ENCODE data around the gene NFATC3. TPM values are rescaled to one million over a fixed set of nuclear protein-coding genes. Genes with fewer than 3 reads are reported as not detected.

NFATC3 gene
- polyA plus RNA-seq, 1 experiment: 16.7 TPM

DNA sequence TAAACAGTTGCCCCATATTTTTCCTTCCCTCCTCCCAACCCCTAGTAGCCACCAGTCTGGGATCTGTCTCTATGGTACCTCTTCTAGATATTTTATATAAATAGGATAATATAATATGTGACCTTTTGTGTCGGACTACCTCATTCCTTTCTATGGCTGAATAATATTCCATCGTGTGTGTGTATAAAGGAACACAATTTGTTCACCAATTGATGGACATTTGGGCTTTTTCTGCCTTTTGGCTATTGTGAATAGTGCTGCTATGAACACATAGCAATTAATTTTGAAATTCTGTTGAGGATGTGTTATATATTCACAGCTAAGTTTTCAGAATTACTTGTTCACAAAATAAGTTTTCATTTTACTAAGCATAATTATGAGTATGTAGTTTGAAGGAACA is 2.5 kb downstream of the NFATC3 start:
- H3K4me3 ChIP-seq (ENCODE audit: low read depth, low read length): no peak overlapping the region
- no peak for DNase-seq (ENCODE audit: low read depth, low spot score)
- H3K9me3 ChIP-seq (ENCODE audit: control insufficient read depth, insufficient read depth, low read length): no peaks in the 10 kb centered on the region
- CTCF ChIA-PET: interaction anchor here (0.6 kb wide), 2 partner anchors 14 to 22 kb away, joined by 3 to 4 read pairs; no protein-coding TSS in a partner anchor
- TF ChIP-seq, protein P1, sequence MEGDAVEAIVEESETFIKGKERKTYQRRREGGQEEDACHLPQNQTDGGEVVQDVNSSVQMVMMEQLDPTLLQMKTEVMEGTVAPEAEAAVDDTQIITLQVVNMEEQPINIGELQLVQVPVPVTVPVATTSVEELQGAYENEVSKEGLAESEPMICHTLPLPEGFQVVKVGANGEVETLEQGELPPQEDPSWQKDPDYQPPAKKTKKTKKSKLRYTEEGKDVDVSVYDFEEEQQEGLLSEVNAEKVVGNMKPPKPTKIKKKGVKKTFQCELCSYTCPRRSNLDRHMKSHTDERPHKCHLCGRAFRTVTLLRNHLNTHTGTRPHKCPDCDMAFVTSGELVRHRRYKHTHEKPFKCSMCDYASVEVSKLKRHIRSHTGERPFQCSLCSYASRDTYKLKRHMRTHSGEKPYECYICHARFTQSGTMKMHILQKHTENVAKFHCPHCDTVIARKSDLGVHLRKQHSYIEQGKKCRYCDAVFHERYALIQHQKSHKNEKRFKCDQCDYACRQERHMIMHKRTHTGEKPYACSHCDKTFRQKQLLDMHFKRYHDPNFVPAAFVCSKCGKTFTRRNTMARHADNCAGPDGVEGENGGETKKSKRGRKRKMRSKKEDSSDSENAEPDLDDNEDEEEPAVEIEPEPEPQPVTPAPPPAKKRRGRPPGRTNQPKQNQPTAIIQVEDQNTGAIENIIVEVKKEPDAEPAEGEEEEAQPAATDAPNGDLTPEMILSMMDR (IDR thresholded peaks at IDR 0.05; ENCODE audit: low read depth, low read length): no peak
- POLR2A ChIA-PET: no interaction called here
- H3K27ac ChIP-seq (ENCODE audit: low read depth, low read length): no peak overlapping the region
- H3K27me3 ChIP-seq (ENCODE audit: control insufficient read depth, insufficient read depth, low read length): no peaks in the 10 kb centered on the region

DNA sequence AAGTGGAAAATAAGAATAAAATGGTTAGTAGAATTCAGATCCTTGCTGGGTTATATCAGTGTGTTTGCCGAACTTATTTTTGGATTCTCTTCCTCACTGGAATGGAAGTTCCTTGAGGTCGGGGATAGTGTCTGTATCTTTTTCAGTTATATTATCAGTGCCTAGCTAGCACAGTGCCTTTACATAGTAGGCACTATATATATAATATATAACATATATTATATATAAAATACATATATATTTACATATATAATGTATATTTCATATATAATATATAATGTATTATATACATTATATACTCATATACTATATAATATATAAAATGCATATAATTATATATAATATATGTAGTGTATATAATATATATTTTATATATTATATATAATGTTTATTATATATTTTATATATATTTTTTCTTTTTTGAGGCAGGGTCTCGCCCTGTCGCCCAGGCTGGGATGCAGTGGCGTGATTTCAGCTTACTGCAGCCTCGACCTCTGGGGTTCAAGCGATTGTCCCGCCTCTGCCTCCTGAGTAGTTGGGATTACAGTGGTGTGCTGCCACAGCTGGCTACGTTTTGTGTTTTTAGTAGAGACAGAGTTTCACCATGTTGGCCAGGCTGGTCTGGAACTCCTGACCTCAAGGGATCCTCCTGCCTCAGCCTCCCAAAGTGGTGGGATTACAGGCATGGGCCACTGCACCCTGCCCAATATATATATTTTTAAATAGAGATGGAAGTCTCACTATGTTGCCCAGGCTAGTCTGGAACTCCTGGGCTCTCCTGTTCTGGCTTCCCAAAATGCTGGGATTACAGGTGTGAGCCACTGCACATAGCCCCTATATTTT is 3.2 kb downstream of the NFATC3 start:
- TF ChIP-seq, protein P1 (IDR thresholded peaks at IDR 0.05; ENCODE audit: low read depth, low read length): no peak
- no peak for DNase-seq (ENCODE audit: low read depth, low spot score)
- no peak overlapping the region for H3K27ac ChIP-seq (ENCODE audit: low read depth, low read length)
- H3K4me3 ChIP-seq (ENCODE audit: low read depth, low read length): no peak overlapping the region
- ChIA-PET POLR2A (no interaction called here), CTCF (interaction anchor here (0.5 kb wide), 1 partner anchor 48 kb away, joined by 3 read pairs; no protein-coding TSS in a partner anchor)
- no peaks in the 10 kb centered on the region for H3K27me3 ChIP-seq (ENCODE audit: control insufficient read depth, insufficient read depth, low read length)
- no peaks in the 10 kb centered on the region for H3K9me3 ChIP-seq (ENCODE audit: control insufficient read depth, insufficient read depth, low read length)

DNA sequence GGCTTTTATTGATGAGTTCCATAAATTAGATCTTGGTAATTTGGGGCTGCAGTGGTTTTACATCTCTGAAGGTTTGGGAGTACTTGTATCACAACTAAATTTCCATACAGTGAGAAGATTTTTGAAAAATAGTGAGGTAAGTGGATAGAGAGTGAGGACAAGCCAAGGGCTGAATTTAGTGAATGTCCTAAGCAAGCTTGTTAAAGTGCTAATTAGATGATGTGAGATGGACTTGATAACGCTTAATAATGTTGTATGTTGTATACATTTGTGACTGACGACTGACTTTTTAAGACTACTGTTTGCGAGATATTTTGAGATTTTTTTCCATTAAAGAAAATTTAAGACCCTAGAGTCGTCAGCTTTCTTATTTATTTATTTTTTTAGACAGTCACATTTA is 3.9 kb downstream of the NFATC3 start:
- POLR2A ChIA-PET: no interaction called here
- no peak overlapping the region for H3K27ac ChIP-seq (ENCODE audit: low read depth, low read length)
- no peaks in the 10 kb centered on the region for H3K27me3 ChIP-seq (ENCODE audit: control insufficient read depth, insufficient read depth, low read length)
- H3K9me3 ChIP-seq (ENCODE audit: control insufficient read depth, insufficient read depth, low read length): no peaks in the 10 kb centered on the region
- H3K4me3 ChIP-seq (ENCODE audit: low read depth, low read length): no peak overlapping the region
- no peak for DNase-seq (ENCODE audit: low read depth, low spot score)
- CTCF ChIA-PET: interaction anchor here (0.5 kb wide), 1 partner anchor 48 kb away, joined by 3 read pairs; no protein-coding TSS in a partner anchor
- TF ChIP-seq, protein P1 (IDR thresholded peaks at IDR 0.05; ENCODE audit: low read depth, low read length): no peak

DNA sequence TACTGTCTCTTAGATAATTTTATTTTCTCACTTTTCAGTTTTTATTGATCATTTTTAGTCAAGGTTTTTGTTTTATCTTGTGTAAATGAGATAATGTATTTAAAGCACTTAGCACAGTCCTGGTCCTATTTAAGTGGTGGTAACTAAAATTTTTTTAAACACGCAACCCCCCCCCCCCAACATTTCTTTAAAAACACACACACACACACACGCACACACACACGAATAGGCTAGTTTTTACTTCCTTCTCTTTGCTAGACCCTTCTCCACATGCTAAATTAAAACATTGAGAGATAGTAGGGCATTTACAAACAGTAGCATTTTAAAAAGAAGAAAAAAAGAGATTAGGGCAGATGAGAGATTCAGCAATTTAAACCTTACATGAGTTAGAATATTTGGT is 5.0 kb downstream of the NFATC3 start:
- ChIA-PET CTCF (interaction anchor here (0.6 to 1.5 kb wide), 2 partner anchors 96 to 140 kb away, joined by 3 to 4 read pairs; no protein-coding TSS in a partner anchor), POLR2A (no interaction called here)
- no peak for DNase-seq (ENCODE audit: low read depth, low spot score)
- H3K9me3 ChIP-seq (ENCODE audit: control insufficient read depth, insufficient read depth, low read length): no peaks in the 10 kb centered on the region
- no peaks in the 10 kb centered on the region for H3K27me3 ChIP-seq (ENCODE audit: control insufficient read depth, insufficient read depth, low read length)
- TF ChIP-seq, protein P1 (IDR thresholded peaks at IDR 0.05; ENCODE audit: low read depth, low read length): no peak
- no peak overlapping the region for H3K27ac ChIP-seq (ENCODE audit: low read depth, low read length)
- no peak overlapping the region for H3K4me3 ChIP-seq (ENCODE audit: low read depth, low read length)

DNA sequence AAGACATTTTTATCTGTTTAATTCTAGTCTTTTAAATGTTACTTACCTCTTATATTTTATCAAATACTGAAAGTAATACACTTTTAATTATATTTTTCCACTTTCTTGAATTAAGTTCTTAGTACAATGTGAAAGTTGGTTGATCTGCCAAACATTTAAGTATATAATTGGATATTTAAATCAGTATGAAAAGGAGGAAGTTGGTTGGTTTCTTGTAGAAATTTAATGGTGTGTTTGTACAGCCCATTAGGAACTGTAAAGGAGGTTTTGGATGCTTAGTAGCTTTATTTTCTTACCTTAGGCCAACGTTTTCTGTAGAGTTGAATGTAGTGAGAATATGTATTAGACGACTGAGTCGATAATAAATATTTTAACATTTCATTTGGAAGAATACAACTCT is 5.4 kb downstream of the NFATC3 start:
- CTCF ChIA-PET: interaction anchor here (0.6 to 1.5 kb wide), 2 partner anchors 95 to 139 kb away, joined by 3 to 4 read pairs; no protein-coding TSS in a partner anchor
- Histone ChIP-seq H3K4me3 (ENCODE audit: low read depth, low read length) (no peak overlapping the region), H3K27me3 (ENCODE audit: control insufficient read depth, insufficient read depth, low read length) (no peaks in the 10 kb centered on the region), H3K27ac (ENCODE audit: low read depth, low read length) (no peak overlapping the region), H3K9me3 (ENCODE audit: control insufficient read depth, insufficient read depth, low read length) (no peaks in the 10 kb centered on the region)
- POLR2A ChIA-PET: no interaction called here
- DNase-seq (ENCODE audit: low read depth, low spot score): no peak
- TF ChIP-seq, protein P1 (IDR thresholded peaks at IDR 0.05; ENCODE audit: low read depth, low read length): no peak
